ENCODE data around the gene SS18L1.

DNA sequence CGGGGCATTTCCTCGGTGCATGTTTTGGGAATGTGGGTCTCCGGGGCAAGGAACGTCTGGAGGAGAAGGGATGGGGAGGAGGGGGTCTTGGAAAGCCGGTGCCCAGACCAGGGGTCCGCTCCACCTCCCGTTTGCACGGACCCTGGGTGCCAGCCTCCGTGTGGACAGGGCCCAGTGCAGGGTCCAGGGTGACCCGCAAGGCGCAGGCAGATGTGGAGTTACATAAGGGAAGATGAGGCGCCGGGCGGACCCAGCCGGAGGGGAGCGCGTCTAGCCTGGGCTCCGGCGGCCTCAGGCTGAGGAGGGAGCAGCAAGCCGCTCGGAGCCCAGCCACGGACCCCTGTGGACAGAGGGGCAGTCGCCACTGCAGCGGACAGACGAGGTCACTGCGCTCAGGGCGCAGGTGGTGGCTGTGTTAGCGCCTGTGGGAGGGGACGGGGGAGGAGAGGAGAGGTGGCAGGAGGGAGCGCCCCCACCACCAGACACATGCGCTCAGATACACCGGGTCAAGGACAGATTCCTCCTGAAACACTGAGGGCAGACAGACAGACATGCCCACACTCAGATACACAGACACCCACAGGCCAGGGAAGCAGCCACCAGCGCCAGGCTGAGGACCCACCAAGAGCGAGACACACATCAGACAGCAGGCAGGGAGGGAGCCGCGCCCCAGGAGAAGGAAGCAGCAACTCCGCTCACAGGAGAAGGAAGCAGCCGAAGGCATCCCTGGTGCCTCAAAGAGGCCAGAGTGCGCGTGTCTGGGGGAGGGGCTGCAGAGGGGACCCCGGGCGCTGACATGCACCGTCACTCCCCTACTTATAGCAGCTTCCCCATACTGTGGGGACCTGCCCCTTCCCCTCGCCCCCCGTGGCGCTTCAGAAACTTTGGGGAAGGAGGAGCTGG, 77.3 kb downstream of the SS18L1 start:
- no peak for TF ChIP-seq FOXA1 (IDR thresholded peaks at IDR 0.05)
- TF ChIP-seq ZNF384 (IDR thresholded peaks at IDR 0.05), result no peak
- no peak for TF ChIP-seq ARNT (IDR thresholded peaks at IDR 0.05)
- TF ChIP-seq FOXK2 (IDR thresholded peaks at IDR 0.05), result no peak
- TF ChIP-seq, protein P1, sequence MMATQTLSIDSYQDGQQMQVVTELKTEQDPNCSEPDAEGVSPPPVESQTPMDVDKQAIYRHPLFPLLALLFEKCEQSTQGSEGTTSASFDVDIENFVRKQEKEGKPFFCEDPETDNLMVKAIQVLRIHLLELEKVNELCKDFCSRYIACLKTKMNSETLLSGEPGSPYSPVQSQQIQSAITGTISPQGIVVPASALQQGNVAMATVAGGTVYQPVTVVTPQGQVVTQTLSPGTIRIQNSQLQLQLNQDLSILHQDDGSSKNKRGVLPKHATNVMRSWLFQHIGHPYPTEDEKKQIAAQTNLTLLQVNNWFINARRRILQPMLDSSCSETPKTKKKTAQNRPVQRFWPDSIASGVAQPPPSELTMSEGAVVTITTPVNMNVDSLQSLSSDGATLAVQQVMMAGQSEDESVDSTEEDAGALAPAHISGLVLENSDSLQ (IDR thresholded peaks at IDR 0.05), result no peak
- TF ChIP-seq SP1 (IDR thresholded peaks at IDR 0.05), result no peak
- no peak for TF ChIP-seq FOXM1 (IDR thresholded peaks at IDR 0.05; ENCODE audit: borderline replicate concordance)
